OCI-LY1 (cell line): ENCODE measurements around the gene BTBD10.

Source experiments
- CTCF ChIP-seq: fragments of 200-600 bp; sonication (generic), shearing (Covaris generic); IDR thresholded peaks from 2 replicates; pipeline ENCODE4 v1.5.1; 2017; ENCODE audit warnings: mild to moderate bottlenecking, antibody characterized with exemption, low read length, moderate library complexity, mixed read lengths
- EZH2 ChIP-seq: fragments of 200-600 bp; sonication (generic), shearing (Covaris generic); IDR thresholded peaks from 2 replicates; pipeline ENCODE4 v1.8.0; 2017; ENCODE audit warnings: borderline replicate concordance, mixed run types, mild to moderate bottlenecking, antibody characterized with exemption, low read length, moderate library complexity, mixed read lengths

- TF ChIP-seq CTCF: no peak
- TF ChIP-seq EZH2: no peak
Measured at GRCh38 chr11:13338019-13338426, 125.0 kb downstream of the BTBD10 start.
